ENCODE data around the gene FOXJ3.
"Not testable (repeated sequence)": the region's sequence is repeated elsewhere in the genome, so short reads cannot be mapped to it uniquely, and the experiment has no call there.

The FOXJ3 gene

GRCh38 chr1:42239555-42239954, 95.5 kb downstream of the FOXJ3 start:
- DNase-seq: no peak

GRCh38 chr1:42239041-42239440, 96.0 kb downstream of the FOXJ3 start:
- no peak for DNase-seq

- no peak for DNase-seq
Measured at GRCh38 chr1:42231253-42231652, 103.8 kb downstream of the FOXJ3 start.

DNA sequence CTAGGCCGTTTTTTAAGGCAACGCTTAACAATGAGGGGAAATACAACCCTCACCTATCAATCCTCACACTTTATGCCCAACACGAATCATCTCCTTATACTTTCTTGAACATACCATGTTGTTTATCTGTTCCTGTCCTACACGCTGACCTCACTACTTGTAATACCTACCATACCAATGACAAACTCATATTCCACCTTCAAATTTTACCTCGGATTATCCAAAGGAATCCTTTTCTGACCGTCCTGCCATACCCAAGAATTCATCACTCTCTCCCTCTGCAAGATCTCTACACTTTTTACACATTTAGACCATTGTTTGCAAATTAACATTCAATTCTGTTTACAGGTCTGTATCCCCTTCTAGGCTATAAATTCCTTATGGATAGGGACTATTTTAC, 106.1 kb downstream of the FOXJ3 start:
- no peak for DNase-seq

DNA sequence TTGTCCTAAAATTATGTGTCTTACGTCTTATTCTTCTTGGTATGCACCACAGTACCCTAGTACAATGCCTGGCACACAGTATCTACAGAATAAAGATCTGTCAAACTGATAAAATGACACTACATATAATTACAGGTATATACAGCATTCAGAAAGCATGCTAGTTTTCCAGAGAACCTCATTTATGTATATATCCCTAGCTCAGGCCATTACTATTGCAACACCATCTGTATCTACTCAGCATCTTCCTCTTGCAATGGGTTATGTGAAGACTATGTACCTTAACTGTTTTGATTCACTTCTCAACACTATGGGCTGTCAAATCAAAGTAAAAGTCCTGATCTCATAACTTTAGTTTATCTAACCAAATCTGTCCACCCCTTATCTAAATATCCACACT, 112.0 kb downstream of the FOXJ3 start:
- DNase-seq: no peak

DNA sequence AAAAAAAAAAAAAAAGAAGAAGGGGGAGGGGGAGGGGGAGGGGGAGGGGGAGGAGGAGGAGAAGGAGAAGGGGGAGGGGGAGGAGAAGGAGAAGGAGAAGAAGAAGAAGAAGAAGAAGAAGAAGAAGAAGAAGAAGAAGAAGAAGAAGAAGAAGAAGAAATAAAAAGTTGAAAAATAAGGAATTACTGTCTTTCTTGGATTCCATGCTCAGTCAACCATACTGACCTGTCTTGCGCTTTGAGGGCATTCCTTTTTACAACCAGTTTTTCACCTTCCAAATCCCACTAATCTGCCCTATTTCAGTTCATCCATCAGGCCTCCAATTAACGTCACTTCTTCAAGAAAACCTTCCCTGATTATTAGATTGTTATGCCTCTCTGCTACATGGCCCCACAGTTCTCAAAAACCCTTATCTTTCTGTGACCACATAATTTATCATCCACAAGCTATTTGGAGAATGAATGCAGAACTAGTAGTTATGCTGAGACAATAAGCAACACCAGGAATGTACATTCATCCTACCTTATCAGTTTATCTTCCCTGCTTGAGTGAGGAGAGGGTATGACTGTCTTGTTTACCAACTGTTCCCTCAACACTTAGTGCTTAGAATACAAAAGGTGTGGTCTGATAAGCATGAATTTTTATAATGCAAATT, 113.0 kb downstream of the FOXJ3 start:
- DNase-seq: no peak

DNA sequence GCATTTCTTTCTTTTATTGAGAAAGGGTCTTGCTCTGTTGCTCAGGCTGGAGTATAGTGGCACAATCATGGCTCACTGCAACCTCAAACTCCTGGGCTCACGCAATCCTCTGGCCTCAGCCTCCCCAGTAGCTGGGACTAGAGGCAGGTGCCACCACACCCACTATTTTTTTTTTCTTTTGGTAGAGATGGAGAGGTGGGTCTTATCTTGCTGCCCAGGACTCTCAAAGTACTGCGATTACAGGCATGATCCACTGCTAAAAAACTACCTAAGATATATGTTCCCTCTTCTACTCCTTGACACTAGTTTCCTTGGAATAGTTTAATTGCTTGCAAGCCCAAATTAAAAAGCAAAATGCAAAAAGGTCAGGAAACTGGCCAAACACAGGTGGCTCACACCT, 113.6 kb downstream of the FOXJ3 start:
- no peak for DNase-seq

DNA sequence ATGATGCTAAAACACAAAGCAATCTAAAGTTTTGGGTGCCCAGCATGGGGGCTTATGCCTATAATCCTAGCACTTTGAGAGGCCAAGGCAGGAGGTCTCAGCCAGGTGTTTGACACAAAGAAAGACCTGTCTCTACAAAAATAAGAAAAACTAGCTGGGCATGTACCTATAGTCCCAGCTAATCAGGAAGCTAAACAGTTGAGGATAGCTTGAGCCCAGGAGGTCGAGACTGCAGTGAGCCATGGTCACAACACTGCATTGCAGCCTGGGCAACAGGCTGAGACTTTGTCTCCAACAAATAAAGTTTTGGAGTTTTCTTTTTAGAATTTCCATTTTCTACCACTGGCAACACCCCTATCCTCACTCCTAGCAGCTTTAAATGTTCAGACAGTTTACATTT, 115.4 kb downstream of the FOXJ3 start:
- no peak for DNase-seq

DNA sequence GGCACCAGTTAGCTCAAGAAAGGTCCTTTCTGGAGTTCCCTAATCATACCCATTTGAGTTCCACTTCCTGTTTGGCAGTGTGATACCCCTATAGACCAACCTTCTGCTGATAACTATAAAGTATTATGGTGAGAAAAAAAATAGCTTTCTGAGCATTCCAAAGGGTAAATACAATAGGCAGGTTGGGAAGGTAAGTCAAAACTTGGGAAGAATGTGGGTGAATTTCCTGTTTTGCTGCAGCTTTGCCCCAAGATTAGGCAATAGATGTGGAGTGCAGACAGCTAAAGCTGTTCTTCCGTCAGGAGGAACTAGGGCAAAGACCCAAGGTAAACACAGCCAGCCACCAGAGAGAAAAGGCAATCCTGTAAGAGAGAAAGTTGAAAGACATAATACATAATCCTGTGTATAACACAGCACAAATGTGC, 120.6 kb downstream of the FOXJ3 start:
- no peak for DNase-seq

- DNase-seq: no peak
Measured at GRCh38 chr1:42211224-42211623, 123.8 kb downstream of the FOXJ3 start.

- DNase-seq: no peak
Measured at GRCh38 chr1:42210421-42211133, 124.5 kb downstream of the FOXJ3 start.

- no peak for DNase-seq
Measured at GRCh38 chr1:42209526-42210251, 125.3 kb downstream of the FOXJ3 start.

GRCh38 chr1:42206930-42207329, 128.1 kb downstream of the FOXJ3 start:
- DNase-seq: not testable (repeated sequence)

GRCh38 chr1:42206164-42206563, 128.9 kb downstream of the FOXJ3 start:
- no peak for DNase-seq

- DNase-seq: no peak
Measured at GRCh38 chr1:42201986-42202385, 133.0 kb downstream of the FOXJ3 start.

DNA sequence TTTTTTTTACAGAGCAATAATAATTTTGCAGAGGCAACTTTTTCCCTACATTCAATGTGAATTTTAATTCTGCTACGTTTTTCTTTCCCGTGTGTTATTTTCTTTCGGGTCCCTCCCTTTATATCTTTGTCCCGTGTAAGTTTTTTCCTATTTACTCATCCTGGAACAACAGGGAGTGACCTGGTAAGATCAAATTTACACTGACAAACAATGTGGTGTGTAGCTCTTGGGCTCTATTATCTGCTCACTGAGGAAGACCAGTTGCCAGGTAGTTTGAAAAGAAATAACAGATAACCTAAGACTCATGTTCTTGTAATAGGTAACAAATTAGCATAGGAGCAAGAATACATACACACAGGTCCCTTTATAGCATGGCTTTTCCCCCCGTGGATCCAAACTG, 136.8 kb downstream of the FOXJ3 start:
- DNase-seq: no peak

GRCh38 chr1:42195841-42196240, 139.2 kb downstream of the FOXJ3 start:
- no peak for DNase-seq

DNA sequence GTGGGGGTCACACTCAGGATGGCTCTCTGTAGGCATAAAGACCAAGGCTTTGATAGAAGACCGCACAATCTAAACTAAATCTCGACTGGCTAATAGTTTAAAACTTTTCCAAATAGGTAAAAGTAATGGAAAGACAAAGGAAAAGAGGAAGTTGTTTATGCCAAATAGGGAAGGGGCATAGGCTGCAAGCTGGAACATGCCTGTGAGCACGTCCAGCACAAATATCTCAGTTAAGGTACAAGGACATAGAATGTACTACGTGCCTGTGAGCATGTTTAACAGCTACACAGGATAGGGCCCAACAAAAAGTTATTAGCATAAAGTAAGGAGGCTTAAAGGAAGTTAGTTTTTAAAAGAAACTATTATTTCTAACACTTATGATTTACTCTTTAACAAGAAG, 142.9 kb downstream of the FOXJ3 start:
- DNase-seq: no peak

DNA sequence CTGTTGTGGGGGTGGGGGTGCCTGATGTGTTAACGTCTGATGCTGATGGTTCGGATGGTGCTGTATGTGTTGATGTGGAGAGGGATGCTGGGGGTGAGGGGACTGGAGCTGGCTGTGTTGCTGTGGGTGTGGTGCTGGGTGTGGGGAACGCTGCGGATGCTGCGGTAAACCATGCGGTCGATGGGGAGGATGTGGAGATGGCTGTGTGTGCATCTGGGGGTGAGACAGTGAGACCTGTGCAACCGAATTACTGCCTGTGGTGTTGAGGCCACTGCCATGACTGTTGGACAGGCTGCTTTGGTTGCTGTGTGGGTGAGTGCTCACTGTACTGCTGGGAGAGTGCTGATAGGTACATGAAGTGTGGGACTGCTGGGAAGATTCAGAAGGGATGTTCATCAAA, 143.7 kb downstream of the FOXJ3 start:
- DNase-seq: no peak

DNA sequence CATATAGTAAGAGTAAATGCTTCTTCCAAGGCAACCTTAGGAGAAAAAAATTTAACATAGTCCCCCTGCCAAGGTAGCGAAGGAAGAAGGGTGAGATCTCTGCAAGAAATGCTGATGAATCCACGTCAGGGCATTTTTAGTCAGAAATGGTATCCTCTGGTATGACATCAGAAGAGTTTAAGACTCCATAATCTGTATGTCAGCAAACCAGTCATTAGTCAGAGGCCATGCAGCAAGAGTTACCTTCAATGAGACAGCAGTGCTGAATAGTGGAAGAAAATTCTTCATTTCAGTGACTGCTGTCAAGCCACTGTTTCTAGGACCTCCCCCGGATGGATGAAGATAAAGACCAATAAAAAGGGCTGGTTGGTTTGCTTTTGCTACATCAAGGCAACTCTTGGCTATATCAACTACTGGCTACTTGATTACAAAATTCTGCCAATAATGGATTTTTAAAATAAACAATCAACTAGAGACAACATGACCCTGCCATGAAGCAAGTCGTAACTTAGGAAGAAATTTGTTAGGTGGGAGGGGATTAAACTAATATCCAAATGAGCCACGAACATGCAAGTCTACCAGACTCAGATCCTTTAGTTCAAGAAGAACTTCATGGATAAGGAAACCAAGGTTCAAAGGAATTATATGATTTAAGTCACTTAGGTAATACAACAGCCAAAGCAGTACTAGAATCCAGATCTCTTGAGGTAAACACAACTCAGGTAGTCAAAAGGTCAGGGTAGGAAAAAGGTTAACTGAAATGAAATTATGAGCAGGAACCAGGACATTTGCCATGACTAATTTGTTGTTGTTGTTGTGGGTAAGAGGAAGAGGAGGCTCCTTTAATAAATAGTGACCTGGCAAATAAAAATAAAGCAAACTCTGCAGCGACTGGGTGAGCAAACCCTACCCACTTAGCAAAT, 144.8 kb downstream of the FOXJ3 start:
- no peak for DNase-seq

- no peak for DNase-seq
Measured at GRCh38 chr1:42186152-42186551, 148.9 kb downstream of the FOXJ3 start.

- DNase-seq: no peak
Measured at GRCh38 chr1:42184616-42185015, 150.4 kb downstream of the FOXJ3 start.

GRCh38 chr1:42183957-42184268, 151.1 kb downstream of the FOXJ3 start:
- no peak for DNase-seq
